Vagina (tissue), 2 donors: ENCODE measurements around the gene RHOG.

Experiments used
- CTCF ChIP-seq, 3 experiments: fragments of 450-650 bp in 2 of 3; fragments of 200-600 bp in 1 of 3; sonication (generic) in 1 of 3; IDR thresholded peaks; one replicate each; pipeline ENCODE4 v1.5.1; 2017 to 2019; ENCODE audit warnings: antibody characterized with exemption in 3 of 3, mild to moderate bottlenecking in 2 of 3, moderate library complexity in 2 of 3
- POLR2A ChIP-seq, 2 donors: fragments of 450-650 bp; IDR thresholded peaks; one replicate each; pipeline ENCODE4 v1.6.1; 2017; ENCODE audit warnings: antibody characterized with exemption in 2 of 2, mild to moderate bottlenecking in 2 of 2, moderate library complexity in 2 of 2
- POLR2AphosphoS5 ChIP-seq, 2 donors: sonication (generic); formaldehyde crosslinking; IDR thresholded peaks; one replicate each; pipeline ENCODE4 v1.9.0; 2017; ENCODE audit warnings: antibody characterized with exemption in 2 of 2, mild to moderate bottlenecking in 2 of 2, low read depth in 1 of 2; ENCODE audit not compliant: insufficient read depth in 1 of 2

- no peak for TF ChIP-seq CTCF (IDR thresholded peaks at IDR 0.05)
- TF ChIP-seq POLR2AphosphoS5 (IDR thresholded peaks at IDR 0.05; ENCODE audit: insufficient read depth in 1 of 2, low read depth in 1 of 2): no peak
- TF ChIP-seq POLR2A (IDR thresholded peaks at IDR 0.05): no peak
Measured at GRCh38 chr11:3786781-3787428, 53.9 kb downstream of the RHOG start.
